ENCODE results near the gene RASGRF1.
"Not testable (repeated sequence)": the region's sequence is repeated elsewhere in the genome, so short reads cannot be mapped to it uniquely, and the experiment has no call there.

RASGRF1 gene

GRCh38 chr15:79003301-79003700 is 87.3 kb downstream of the RASGRF1 start:
- DNase-seq: no peak

- DNase-seq: no peak
Observed at GRCh38 chr15:79002581-79002980, 88.0 kb downstream of the RASGRF1 start.

GRCh38 chr15:78999636-79000035 is 90.9 kb downstream of the RASGRF1 start:
- DNase-seq: no peak

- DNase-seq: no peak
Observed at GRCh38 chr15:78998526-78998925, 92.1 kb downstream of the RASGRF1 start.

- DNase-seq: no peak
Observed at GRCh38 chr15:78997981-78998499, 92.5 kb downstream of the RASGRF1 start.

GRCh38 chr15:78996894-78997275 is 93.7 kb downstream of the RASGRF1 start:
- DNase-seq: no peak

- no peak for DNase-seq
Observed at GRCh38 chr15:78995921-78996893, 94.4 kb downstream of the RASGRF1 start.

GRCh38 chr15:78995161-78995560 is 95.4 kb downstream of the RASGRF1 start:
- DNase-seq: not testable (repeated sequence)

- DNase-seq: no peak
Observed at GRCh38 chr15:78993931-78994530, 96.5 kb downstream of the RASGRF1 start.

- no peak for DNase-seq
Observed at GRCh38 chr15:78993257-78993930, 97.2 kb downstream of the RASGRF1 start.

- no peak for DNase-seq
Observed at GRCh38 chr15:78992416-78993256, 97.9 kb downstream of the RASGRF1 start.

- no peak for DNase-seq
Observed at GRCh38 chr15:78991879-78992278, 98.7 kb downstream of the RASGRF1 start.

- no peak for DNase-seq
Observed at GRCh38 chr15:78991476-78991875, 99.1 kb downstream of the RASGRF1 start.

GRCh38 chr15:78990278-78990677 is 100.3 kb downstream of the RASGRF1 start:
- no peak for DNase-seq

GRCh38 chr15:78989701-78990240 is 100.8 kb downstream of the RASGRF1 start:
- no peak for DNase-seq

- DNase-seq: no peak
Observed at GRCh38 chr15:78988361-78988911, 102.1 kb downstream of the RASGRF1 start.

- no peak for DNase-seq
Observed at GRCh38 chr15:78987556-78988360, 102.8 kb downstream of the RASGRF1 start.

- DNase-seq: no peak
Observed at GRCh38 chr15:78985859-78986475, 104.6 kb downstream of the RASGRF1 start.

GRCh38 chr15:78984041-78984440 is 106.5 kb downstream of the RASGRF1 start:
- DNase-seq: no peak

GRCh38 chr15:78983146-78983918 is 107.2 kb downstream of the RASGRF1 start:
- DNase-seq: no peak

Measured in DMS 273 treated with DMSO at 0.1 percent for 48 hours (cell line).